Raji (cell line): ENCODE data around the gene FAM241B.

Experiments
- POLR2A ChIP-seq: IDR thresholded peaks from 2 replicates; pipeline ENCODE4 v1.6.1; 2011; ENCODE audit warnings: low read depth, low read length, control low read depth; ENCODE audit not compliant: insufficient read depth

Gene FAM241B, protein sequence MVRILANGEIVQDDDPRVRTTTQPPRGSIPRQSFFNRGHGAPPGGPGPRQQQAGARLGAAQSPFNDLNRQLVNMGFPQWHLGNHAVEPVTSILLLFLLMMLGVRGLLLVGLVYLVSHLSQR

DNA sequence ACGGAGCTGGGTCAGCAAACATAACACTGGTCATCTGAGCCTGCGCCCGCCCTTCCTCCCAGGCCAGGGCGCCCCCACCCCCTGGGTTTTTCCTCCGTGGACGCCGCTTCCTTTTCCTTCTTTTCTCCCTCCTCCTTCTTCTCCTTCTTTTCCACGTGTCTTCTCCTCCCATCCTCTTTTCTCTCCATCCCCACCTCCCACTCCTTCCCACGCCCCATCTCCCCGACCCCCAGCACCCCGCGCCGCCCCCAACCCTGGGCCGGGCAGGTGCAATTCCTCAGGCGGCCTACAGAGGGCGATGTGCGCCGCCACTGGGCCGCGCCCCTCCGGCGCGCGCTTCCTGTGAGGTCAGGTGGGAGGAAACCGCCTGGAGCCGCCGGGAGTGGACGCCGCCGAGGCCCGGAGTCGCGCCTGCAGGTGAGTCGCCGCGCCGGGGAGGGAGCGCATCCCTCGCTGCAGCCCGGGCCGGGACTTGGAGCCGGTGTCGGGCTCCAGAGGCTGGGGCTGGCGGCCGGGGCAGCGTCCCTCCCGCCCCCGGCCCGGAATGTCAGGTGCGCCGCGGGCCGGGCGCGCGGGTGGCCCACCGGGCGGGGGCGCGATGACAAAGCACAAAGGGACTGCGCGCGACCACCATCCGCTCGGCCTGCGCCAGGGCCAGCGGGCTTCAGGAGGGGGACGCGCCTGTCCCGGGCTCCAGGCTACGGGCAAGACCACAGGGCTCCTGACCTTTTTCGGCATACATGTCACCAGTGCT lies at the start of gene FAM241B:
TSS of gene FAM241B (plus strand) at position 351 of the 754 bp plus-strand sequence. CDS start 1,497 bp downstream, outside the sequence.
- TF ChIP-seq POLR2A = no peak

DNA sequence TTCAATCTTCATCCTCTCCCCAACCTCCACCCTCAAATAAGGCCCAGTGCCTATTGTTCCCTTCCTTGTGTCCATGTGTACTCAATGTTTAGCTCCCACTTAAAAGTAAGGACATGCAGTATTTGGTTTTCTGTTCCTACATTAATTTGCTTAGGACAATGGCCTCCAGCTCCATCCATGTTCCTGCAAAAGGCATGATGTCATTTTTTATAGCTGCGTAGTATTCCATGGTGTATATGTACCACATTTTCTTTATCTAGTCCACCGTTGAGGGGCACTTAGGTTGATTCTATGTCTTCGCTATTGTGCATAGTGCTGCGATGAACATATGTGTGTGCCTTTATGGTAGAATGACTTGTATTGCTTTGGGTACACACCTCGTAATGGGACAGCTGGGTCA lies 49.6 kb upstream of the FAM241B start:
- no peak for TF ChIP-seq POLR2A

DNA sequence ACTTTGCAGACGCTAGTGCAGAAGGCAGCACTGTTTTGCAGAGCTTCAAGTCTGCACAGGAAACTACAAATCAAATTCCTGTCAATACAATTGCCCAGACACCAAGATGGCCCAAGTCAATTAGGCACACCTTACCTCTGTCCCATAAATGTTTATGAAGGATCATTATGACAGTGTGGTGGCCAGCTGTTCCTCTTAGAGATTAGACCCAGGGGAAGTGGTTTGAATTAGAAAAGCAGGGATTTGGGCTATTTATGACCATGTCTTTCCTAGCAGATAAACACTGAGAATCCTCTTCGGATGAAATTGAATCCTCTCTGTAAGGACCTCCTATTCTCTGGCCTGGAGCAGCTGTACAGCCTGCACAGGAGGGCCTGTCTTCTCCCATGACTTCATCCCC lies 46.9 kb upstream of the FAM241B start:
- TF ChIP-seq POLR2A = no peak

DNA sequence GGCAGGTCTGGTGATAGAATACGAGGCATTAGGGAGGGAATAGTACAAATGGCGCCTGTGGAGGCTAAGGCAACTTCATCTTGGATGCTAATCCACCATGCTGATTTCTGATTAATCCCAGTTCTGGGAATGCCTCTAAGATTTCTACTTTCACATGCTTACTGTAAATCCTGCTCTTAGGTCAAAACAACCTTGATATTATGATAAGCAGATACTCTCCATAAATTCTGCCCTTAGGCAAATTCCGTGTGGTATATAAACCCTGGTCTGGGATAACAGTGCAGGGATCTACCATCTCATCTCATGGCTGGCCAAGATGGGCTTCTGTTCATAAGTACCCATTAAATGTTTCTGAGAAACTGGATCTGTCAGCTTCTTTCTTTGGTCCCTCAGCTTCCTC lies 45.4 kb upstream of the FAM241B start:
- no peak for TF ChIP-seq POLR2A

DNA sequence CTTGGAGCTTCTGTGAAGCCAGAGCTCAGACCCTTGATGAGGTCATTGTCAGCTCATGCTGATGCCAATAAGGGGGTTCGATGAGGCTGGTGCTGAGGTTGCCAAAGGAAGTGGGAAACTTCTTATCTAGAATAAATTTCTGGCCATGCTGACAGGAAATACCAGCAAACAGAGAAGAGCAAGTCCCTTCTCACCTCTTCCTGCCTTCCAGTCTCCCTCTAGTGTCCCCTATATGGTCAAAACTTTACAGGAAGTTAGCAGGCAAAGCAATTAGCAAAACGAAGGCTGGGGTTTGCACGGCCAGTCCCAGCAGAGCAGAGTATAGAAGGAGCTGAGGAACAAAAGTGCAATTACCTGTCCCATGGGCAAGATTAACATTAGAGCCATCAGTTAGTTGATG lies 41.7 kb upstream of the FAM241B start:
- no peak for TF ChIP-seq POLR2A

DNA sequence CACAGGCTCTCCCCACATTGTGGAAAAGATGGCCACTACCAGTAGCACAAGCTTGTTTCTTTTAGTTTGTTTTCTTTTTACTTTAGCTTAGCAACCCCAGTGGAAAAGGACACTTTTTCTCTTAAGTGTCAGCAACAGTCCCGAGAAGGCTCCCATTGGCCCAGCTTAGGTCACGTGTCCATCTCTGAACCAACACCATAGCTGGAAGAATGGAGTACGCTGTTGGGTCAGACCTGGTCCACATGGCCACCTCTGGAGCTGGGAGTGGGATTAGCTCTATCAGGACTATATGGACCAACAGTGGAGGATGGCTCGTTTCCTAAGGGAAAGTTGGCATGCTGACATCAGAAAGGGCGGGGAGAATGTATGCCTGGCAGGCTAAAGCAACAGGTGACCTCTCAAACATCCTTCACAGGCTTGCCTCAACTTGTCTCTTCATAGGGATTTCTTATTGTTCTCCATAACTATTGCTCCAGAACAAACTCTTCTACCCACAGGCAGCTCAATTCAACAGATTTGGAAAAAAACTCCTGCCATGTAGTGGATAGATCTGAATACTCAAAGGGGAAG lies 29.2 kb upstream of the FAM241B start:
- TF ChIP-seq POLR2A = no peak

DNA sequence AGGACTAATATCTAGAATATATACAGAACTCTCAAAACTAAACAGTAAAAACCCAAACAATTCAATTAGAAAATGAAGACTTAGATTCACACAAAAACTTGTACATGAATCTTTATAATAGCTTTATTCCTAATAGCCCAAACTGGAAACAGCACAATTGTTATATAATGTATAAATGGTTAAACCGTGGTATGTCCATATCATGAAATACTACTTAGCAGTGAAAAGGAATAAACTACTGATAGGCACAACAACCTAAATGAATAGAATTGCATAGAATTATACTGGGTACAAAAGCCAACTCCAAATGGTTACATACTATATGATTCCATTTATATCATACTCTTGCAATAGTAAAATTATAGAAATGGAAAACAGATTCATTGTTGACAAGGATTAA lies 21.0 kb upstream of the FAM241B start:
- no peak for TF ChIP-seq POLR2A

DNA sequence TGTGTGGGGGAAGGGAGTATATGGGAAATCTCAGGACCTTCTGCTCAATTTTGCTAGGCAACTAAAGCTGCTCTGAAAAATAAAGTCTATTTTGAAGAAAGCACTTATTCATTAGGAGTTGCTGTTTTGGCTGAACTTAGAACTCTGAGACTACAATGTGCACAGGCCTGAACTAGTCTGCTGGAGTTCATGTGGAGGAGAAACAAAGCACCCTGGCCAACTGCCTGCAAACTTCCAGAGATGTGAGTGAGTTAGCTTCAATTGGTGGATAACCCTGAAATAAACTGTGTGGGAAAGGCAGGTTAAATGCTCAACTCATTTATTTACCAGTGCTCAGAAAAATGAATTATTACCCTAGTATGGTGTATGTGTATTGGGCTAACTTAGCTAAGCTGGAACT lies 17.3 kb upstream of the FAM241B start:
- TF ChIP-seq POLR2A = no peak

DNA sequence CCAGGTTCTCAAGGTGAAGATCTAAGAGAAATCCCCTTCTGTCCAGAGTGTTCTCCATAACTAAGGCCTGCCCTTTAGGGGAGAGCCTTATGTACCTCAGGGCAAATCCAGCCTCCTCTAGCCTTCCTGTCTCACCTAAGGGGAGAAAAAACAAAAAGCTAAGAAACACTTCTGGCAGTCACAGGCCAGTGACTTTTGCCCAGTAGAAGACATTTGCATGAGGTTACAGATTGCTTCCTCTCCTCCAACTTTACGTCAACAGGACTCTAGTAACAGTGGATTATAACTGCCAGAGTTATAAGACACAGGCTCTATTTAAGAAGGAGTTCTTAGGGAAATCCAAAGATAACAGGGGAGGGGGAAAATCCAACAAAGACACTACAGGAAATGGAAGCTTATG lies 15.9 kb upstream of the FAM241B start:
- no peak for TF ChIP-seq POLR2A

DNA sequence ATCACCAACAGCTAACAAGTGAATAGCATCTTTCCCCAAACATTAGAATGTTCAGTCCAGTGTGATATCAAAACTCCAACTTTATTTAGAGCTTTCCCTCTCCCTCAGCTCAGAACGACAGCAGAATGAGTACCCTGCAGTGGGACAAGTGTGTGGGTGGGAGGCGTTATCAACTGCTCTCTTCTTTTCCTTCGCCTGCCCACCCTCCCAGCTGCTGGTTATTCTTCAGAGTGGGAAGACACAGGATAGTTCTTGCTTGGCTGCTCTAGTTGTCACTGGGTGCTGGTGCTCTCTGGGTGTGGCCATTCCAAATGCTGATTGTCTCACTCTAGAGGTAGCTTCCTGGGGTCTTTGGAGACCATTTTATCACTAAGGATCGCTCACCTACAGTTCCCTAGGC lies 13.7 kb upstream of the FAM241B start:
- no peak for TF ChIP-seq POLR2A

DNA sequence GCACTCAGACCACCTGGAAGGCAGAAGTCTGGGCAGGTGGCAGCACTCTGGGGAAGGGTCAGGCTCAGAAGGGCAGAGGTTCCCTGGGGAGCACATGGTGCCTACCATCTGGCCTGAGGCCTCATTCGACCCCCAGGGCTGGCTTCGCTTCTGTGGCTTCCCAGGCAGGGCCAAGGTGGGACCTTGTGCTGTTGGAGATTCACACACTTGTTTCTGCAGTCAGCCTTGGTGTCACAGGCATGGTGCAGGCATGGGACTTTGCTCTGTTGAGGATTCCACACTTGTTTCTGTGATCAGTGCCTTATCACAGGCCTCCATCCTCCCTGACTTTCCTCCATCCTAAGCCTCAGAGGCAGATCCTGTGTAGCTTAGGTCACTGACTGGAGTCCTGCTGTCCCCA lies 11.3 kb upstream of the FAM241B start:
- no peak for TF ChIP-seq POLR2A

DNA sequence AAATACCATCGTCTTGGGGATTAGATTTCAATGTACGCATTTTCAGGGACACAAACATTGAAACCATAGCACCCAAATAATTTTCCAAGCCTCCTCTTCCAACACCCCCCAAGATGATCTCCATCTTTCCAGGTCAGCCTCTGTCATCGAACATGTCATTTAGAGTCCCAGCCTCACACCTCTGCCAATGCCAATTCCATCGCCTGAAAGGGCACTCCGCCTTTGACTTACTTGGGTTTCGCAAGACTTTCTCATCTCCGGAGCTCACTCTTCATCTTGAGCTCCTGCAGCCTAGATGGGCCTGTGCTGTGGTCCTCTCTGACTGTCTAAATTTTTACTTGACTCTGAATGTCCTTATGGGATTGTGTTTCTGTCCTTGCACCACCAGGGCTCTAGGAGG lies 10.4 kb upstream of the FAM241B start:
- no peak for TF ChIP-seq POLR2A

DNA sequence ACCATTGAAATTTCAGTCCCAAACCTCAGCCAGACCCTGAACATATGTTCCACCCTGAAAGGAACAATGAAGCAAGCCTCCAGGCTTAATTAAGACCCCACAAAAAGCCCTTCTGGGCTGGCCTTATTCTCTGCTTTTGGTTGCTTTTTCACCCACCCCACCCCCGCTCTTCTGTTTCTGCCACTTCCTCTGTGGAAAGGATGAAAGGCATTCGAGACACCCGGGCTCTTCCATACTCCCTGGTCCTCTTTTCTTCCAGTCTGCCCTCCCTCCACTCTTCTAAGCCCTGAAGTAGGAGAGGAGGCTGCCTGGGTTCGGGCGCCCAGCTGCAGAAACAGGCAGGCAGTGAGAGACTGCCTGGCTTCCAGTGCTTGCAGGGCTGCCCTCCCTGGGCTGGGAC lies 9.4 kb upstream of the FAM241B start:
- no peak for TF ChIP-seq POLR2A

DNA sequence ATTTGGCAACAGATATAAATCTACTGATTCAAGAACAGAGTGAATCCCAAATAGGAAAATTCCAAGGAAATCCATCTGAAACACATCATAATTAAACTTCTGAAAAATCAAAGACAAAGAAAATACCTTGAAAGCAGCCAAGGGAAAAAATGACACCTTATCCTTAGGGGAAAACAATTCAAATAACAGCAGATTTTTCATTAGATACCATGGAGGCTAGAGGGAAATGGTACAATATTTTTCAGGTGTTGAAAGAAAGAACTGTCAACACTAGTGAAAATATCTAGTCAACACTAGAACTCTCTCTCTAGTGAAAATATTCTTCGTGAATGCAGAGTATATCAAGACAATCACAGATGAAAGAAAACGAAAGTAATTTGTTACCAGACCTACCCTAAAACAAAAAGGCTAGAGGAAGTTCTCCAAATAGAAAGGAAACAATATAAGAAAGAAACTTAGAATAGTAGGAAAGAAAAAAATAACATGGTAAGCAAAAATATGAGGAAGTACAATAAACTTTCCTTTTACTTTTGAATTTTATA lies 5.7 kb upstream of the FAM241B start:
- no peak for TF ChIP-seq POLR2A

DNA sequence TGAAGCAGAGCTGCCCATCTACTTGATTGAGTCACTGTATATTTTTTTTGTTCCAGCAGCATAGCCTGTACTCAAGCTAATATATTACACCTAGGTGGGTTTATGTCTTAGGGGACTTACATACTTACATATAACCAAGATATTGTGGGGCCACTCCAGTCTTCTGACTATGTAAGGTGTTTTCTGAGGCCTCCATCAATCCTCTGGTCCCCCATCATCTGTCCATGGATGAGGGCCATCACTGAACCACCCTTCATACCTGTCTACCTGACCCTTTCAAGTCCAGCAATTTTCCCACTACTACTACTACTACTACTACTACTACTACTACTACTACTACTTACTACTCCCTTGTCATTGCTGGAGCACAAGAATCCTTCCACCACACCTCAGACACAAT lies 3.2 kb upstream of the FAM241B start:
- no peak for TF ChIP-seq POLR2A

DNA sequence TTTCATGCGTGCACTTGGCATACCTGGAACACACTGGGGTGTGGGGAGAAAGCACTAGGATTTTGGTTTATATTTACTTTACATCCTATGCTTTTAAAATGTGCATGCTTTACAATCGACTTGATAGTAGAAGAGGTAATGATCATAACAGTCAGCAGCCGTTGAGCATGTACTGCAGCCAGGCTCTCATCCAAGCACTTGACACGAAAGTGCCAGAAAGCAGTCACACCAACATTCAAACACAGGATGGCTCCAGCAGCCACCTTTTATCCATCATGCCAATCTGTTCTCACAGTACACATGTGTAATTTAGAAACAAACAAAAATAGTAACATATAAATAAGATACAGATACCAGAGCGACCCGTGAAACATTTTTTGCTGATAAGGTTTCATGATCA lies 1.2 kb upstream of the FAM241B start:
- TF ChIP-seq POLR2A = no peak
